GM20000 (cell line): ENCODE results near the gene CREB5.

Source experiments
- DNase-seq: peaks from one replicate; pipeline ENCODE4 v3.0.0; 2012; ENCODE audit warnings: low spot score
- TF ChIP-seq, protein P1 (sequence below): IDR thresholded peaks from 2 replicates; pipeline ENCODE4 v1.5.1; 2012; ENCODE audit warnings: mild to moderate bottlenecking, control low read depth; ENCODE audit errors: extremely low read depth, missing control alignments

Gene CREB5

GRCh38 chr7:28731092-28731658, 318.9 kb downstream of the CREB5 start:
- no peak for DNase-seq
- TF ChIP-seq, protein P1, sequence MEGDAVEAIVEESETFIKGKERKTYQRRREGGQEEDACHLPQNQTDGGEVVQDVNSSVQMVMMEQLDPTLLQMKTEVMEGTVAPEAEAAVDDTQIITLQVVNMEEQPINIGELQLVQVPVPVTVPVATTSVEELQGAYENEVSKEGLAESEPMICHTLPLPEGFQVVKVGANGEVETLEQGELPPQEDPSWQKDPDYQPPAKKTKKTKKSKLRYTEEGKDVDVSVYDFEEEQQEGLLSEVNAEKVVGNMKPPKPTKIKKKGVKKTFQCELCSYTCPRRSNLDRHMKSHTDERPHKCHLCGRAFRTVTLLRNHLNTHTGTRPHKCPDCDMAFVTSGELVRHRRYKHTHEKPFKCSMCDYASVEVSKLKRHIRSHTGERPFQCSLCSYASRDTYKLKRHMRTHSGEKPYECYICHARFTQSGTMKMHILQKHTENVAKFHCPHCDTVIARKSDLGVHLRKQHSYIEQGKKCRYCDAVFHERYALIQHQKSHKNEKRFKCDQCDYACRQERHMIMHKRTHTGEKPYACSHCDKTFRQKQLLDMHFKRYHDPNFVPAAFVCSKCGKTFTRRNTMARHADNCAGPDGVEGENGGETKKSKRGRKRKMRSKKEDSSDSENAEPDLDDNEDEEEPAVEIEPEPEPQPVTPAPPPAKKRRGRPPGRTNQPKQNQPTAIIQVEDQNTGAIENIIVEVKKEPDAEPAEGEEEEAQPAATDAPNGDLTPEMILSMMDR, result no peak

GRCh38 chr7:28732071-28732869, 320.0 kb downstream of the CREB5 start:
- DNase-seq, result no peak

GRCh38 chr7:28733035-28733434, 320.7 kb downstream of the CREB5 start:
- TF ChIP-seq, protein P1, result no peak
- no peak for DNase-seq

More at GRCh38 chr7:28732071-28732869, 320.0 kb downstream of the CREB5 start:
- TF ChIP-seq, protein P1, result no peak

DNA sequence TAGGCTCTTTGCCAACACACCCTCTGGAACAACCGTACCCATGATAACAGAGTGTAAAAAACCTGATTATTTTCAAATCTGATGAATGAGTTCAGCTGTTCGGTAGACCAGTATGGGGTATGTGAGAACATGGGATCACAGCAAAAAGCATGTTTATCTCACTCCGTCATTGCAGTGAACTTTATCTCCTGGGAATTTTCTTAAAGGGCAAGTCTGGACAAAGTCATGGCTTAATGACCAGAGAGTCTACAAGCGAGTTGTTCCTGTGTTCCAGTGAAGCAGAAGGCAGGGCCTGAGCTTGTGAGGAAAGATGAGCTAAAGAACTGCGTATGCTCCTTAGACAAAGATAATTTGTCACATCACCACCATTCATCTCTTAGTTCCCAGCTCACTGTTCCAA, 326.1 kb downstream of the CREB5 start:
- TF ChIP-seq, protein P1, result no peak

DNA sequence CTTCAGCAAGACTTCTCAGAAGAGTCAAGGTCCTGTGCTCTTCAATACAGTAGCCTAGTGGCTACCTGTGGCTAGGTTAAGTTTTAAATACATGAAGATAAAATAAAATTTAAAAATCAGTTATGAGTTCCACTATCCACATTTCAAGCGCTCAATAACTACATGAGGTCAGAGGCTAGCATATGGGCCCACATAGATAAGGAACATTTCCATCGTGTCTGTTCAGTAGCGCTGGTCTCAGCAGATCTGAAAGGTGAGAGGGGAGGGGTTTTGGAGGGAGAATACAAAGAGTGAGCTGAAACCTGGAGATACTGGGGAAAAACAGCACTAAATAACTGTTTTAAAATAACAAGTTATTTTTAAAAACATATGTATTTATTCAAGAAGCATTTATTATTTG, 326.8 kb downstream of the CREB5 start:
- DNase-seq, result no peak
- TF ChIP-seq, protein P1, result no peak

More for the DNA sequence above, 326.1 kb downstream of the CREB5 start:
- DNase-seq, result no peak

DNA sequence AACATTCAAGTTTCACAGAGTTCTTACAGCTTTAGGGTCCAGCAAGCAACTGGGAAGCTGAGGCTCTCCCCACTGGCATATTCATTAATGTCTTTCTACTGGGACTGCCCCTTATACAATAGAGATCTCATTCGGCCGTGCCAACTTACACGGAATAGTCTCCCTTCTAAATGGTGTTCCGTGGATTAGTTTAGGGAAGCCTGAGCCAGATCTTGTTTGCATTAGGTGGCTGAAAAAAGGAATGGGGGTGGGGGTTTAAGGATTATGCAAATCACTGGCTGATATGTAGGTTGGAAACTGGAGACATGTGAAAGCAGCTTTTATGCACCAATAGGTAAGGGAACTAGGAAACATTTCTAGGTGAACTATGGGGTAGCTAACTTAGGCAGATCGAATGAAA, 327.5 kb downstream of the CREB5 start:
- TF ChIP-seq, protein P1, result no peak
- DNase-seq, result no peak

DNA sequence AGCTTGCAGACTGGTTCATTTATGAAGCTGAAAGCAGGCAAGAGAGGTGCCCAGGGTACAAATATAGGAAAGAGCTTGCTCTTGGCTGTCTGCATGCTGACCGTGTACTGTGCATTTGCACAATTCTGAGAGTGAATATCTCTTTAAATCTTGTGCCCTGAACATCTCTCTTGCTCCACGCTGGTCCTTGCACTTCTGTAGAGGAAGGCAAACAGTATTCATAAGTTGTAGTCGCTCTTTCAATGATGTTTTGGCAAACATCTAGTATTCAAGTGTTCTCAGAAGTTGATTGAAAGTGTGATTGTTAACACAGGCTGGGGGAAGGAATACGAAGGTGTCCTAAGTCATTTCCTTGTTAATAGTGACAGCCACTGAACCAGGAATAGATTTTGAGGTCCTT, 332.6 kb downstream of the CREB5 start:
- TF ChIP-seq, protein P1, result no peak

More for the DNA sequence above, 332.6 kb downstream of the CREB5 start:
- DNase-seq, result no peak
